ENCODE results near the gene MSH4. TPM values are rescaled to one million over a fixed set of nuclear protein-coding genes. Genes with fewer than 3 reads are reported as not detected.

The MSH4 gene
- total and polyA plus RNA-seq, 2 experiments from 2014 or later, result 0.19 to 0.37 TPM

- H3K27ac ChIP-seq, result no peak overlapping the region
- H3K4me3 ChIP-seq, result no peak overlapping the region
- no peaks in the 10 kb centered on the region for H3K79me2 ChIP-seq
- H2AFZ ChIP-seq, result no peak overlapping the region
- TF ChIP-seq CTCF (IDR thresholded peaks at IDR 0.05; ENCODE audit: poor library complexity) (no peak), EZH2phosphoT487 (IDR thresholded peaks at IDR 0.05; ENCODE audit: low read depth, severe bottlenecking, unreplicated experiment) (no peak), EZH2 (IDR thresholded peaks at IDR 0.05; ENCODE audit: borderline replicate concordance) (no peak)
- no peaks in the 10 kb centered on the region for H3K4me1 ChIP-seq (ENCODE audit: insufficient read depth)
- no peaks in the 10 kb centered on the region for H3K27me3 ChIP-seq
- no peaks in the 10 kb centered on the region for H3K9me3 ChIP-seq (ENCODE audit: low read depth)
- H3K4me2 ChIP-seq, result no peak overlapping the region
- no peaks in the 10 kb centered on the region for H3K9me2 ChIP-seq (replicated peaks; ENCODE audit: insufficient read depth)
- WGBS (ENCODE audit: low lambda C conversion rate, missing lambda C conversion rate), result 81% methylated on average over 1 of the region's 1 CpG
- H4K20me1 ChIP-seq (ENCODE audit: insufficient read depth, poor library complexity, severe bottlenecking), result no peaks in the 10 kb centered on the region
- H3K36me3 ChIP-seq (replicated peaks; ENCODE audit: insufficient read depth, low read depth), result no peaks in the 10 kb centered on the region
- DNase-seq (ENCODE audit: low spot score), result no peak
These were observed 87.8 kb downstream of the MSH4 start for GRCh38 chr1:75884437-75884836.

- H3K4me1 ChIP-seq (ENCODE audit: insufficient read depth), result no peaks in the 10 kb centered on the region
- no peaks in the 10 kb centered on the region for H3K27me3 ChIP-seq
- DNase-seq (ENCODE audit: low spot score), result no peak
- no peak overlapping the region for H3K27ac ChIP-seq
- 82% methylated on average over 1 of the region's 1 CpG for WGBS (ENCODE audit: low lambda C conversion rate, missing lambda C conversion rate)
- H3K79me2 ChIP-seq, result no peaks in the 10 kb centered on the region
- no peak overlapping the region for H3K4me2 ChIP-seq
- H3K9me3 ChIP-seq (ENCODE audit: low read depth), result no peaks in the 10 kb centered on the region
- H3K4me3 ChIP-seq, result no peak overlapping the region
- H3K36me3 ChIP-seq (replicated peaks; ENCODE audit: insufficient read depth, low read depth), result no peaks in the 10 kb centered on the region
- H3K9me2 ChIP-seq (replicated peaks; ENCODE audit: insufficient read depth), result no peaks in the 10 kb centered on the region
- TF ChIP-seq EZH2phosphoT487 (IDR thresholded peaks at IDR 0.05; ENCODE audit: low read depth, severe bottlenecking, unreplicated experiment) (no peak), EZH2 (IDR thresholded peaks at IDR 0.05; ENCODE audit: borderline replicate concordance) (no peak), CTCF (IDR thresholded peaks at IDR 0.05; ENCODE audit: poor library complexity) (no peak)
- H4K20me1 ChIP-seq (ENCODE audit: insufficient read depth, poor library complexity, severe bottlenecking), result no peaks in the 10 kb centered on the region
- no peak overlapping the region for H2AFZ ChIP-seq
These were observed 104.7 kb downstream of the MSH4 start for GRCh38 chr1:75901371-75901770.

GRCh38 chr1:75908717-75909152 is 112.1 kb downstream of the MSH4 start:
- H2AFZ ChIP-seq, result no peak overlapping the region

More at GRCh38 chr1:75908717-75909152, 112.1 kb downstream of the MSH4 start:
- H3K4me2 ChIP-seq, result no peak overlapping the region
- H3K4me1 ChIP-seq (ENCODE audit: insufficient read depth), result no peaks in the 10 kb centered on the region
- no peaks in the 10 kb centered on the region for H4K20me1 ChIP-seq (ENCODE audit: insufficient read depth, poor library complexity, severe bottlenecking)
- H3K27ac ChIP-seq, result no peak overlapping the region
- no peaks in the 10 kb centered on the region for H3K36me3 ChIP-seq (replicated peaks; ENCODE audit: insufficient read depth, low read depth)
- H3K4me3 ChIP-seq, result no peak overlapping the region
- no peaks in the 10 kb centered on the region for H3K79me2 ChIP-seq
- H3K9me2 ChIP-seq (replicated peaks; ENCODE audit: insufficient read depth), result no peaks in the 10 kb centered on the region
- no peaks in the 10 kb centered on the region for H3K9me3 ChIP-seq (ENCODE audit: low read depth)
- no peaks in the 10 kb centered on the region for H3K27me3 ChIP-seq
- TF ChIP-seq EZH2 (IDR thresholded peaks at IDR 0.05; ENCODE audit: borderline replicate concordance) (no peak), CTCF (IDR thresholded peaks at IDR 0.05; ENCODE audit: poor library complexity) (peak; percentile 70), EZH2phosphoT487 (IDR thresholded peaks at IDR 0.05; ENCODE audit: low read depth, severe bottlenecking, unreplicated experiment) (no peak)
- 48% methylated on average over 2 of the region's 2 CpGs for WGBS (ENCODE audit: low lambda C conversion rate, missing lambda C conversion rate)
- peak; percentile 58 for DNase-seq (ENCODE audit: low spot score)
